Mesenchymal stem cell (in vitro differentiated cells and primary cell): ENCODE data around the gene NRG3.
A peak's percentile ranks its signal among the peaks of the same experiment; 100 is the strongest.

Source experiments
- DNase-seq: peaks from one replicate; pipeline ENCODE4 v3.0.0-alpha.2; 2013
- H2AFZ ChIP-seq: one replicate; pipeline ENCODE4 v1.6.1; 2013; ENCODE audit warnings: low read depth, mild to moderate bottlenecking, control low read depth, inconsistent platforms, low read length, moderate library complexity
- H2AK5ac ChIP-seq: 2 replicates; pipeline ENCODE4 v1.6.1; 2013; ENCODE audit warnings: low read length, moderate library complexity, mild to moderate bottlenecking, inconsistent platforms; ENCODE audit not compliant: severe bottlenecking
- H2BK120ac ChIP-seq: one replicate; pipeline ENCODE4 v1.6.1; 2013; ENCODE audit warnings: low read depth, mild to moderate bottlenecking, inconsistent platforms, low read length, moderate library complexity
- H2BK12ac ChIP-seq, 2 experiments: one replicate each; pipeline ENCODE4 v1.6.1; 2013; ENCODE audit warnings: inconsistent platforms in 2 of 2, low read length in 2 of 2, mild to moderate bottlenecking in 2 of 2, moderate library complexity in 2 of 2, control low read depth in 1 of 2
- H2BK15ac ChIP-seq: one replicate; pipeline ENCODE4 v1.6.1; 2013; ENCODE audit warnings: mild to moderate bottlenecking, low read depth, inconsistent platforms; ENCODE audit not compliant: poor library complexity, severe bottlenecking
- H2BK5ac ChIP-seq: 2 replicates; pipeline ENCODE4 v1.6.1; 2013; ENCODE audit warnings: low read depth, mild to moderate bottlenecking, low read length, control low read depth, inconsistent platforms; ENCODE audit not compliant: poor library complexity, severe bottlenecking
- H3K14ac ChIP-seq, 2 experiments: one replicate each; pipeline ENCODE4 v1.6.1; 2013; ENCODE audit warnings: inconsistent platforms in 2 of 2, low read length in 2 of 2, control low read depth in 1 of 2, mild to moderate bottlenecking in 1 of 2, moderate library complexity in 1 of 2
- H3K18ac ChIP-seq, 2 experiments: one replicate each; pipeline ENCODE4 v1.6.1; 2013; ENCODE audit warnings: inconsistent platforms in 2 of 2, low read length in 2 of 2, control low read depth in 1 of 2, low read depth in 1 of 2, mild to moderate bottlenecking in 1 of 2
- H3K23ac ChIP-seq, 2 experiments: one replicate each; pipeline ENCODE4 v1.6.1; 2013; ENCODE audit warnings: inconsistent platforms in 2 of 2, low read length in 2 of 2, mild to moderate bottlenecking in 2 of 2, moderate library complexity in 2 of 2, control low read depth in 1 of 2
- H3K27ac ChIP-seq: 2 replicates; pipeline ENCODE4 v1.5.1; 2013; ENCODE audit warnings: mild to moderate bottlenecking, moderate library complexity, low read length, control low read depth, inconsistent platforms; ENCODE audit not compliant: poor library complexity, severe bottlenecking
- H3K27me3 ChIP-seq, 2 experiments: 2 replicates each; pipeline versions ENCODE4 v1.6.1 to v1.7.0; 2013; ENCODE audit warnings: low read length in 2 of 2, mild to moderate bottlenecking in 2 of 2, moderate library complexity in 2 of 2, control low read depth in 1 of 2, inconsistent platforms in 1 of 2; ENCODE audit not compliant: control insufficient read depth in 1 of 2, insufficient read depth in 1 of 2
- H3K36me3 ChIP-seq, 2 experiments: 2 replicates each; pipeline versions ENCODE4 v1.6.1 to v1.7.0; 2013; ENCODE audit warnings: low read length in 2 of 2, control low read depth in 1 of 2, inconsistent platforms in 1 of 2, low read depth in 1 of 2, mild to moderate bottlenecking in 1 of 2; ENCODE audit not compliant: insufficient read depth in 2 of 2, control insufficient read depth in 1 of 2
- H3K4ac ChIP-seq, 2 experiments: one replicate each; pipeline ENCODE4 v1.6.1; 2013; ENCODE audit warnings: inconsistent platforms in 2 of 2, low read length in 2 of 2, mild to moderate bottlenecking in 2 of 2, moderate library complexity in 2 of 2, control low read depth in 1 of 2, low read depth in 1 of 2
- H3K4me1 ChIP-seq: 2 replicates; pipeline ENCODE4 v1.6.1; 2013; ENCODE audit warnings: low read depth, low read length, control low read depth; ENCODE audit not compliant: control insufficient read depth, insufficient read depth
- H3K4me2 ChIP-seq: 2 replicates; pipeline ENCODE4 v1.6.1; 2013; ENCODE audit warnings: low read length, mild to moderate bottlenecking, inconsistent platforms; ENCODE audit not compliant: poor library complexity, severe bottlenecking
- H3K4me3 ChIP-seq, 2 experiments: 2 replicates each; pipeline versions ENCODE4 v1.5.1 to v1.7.0; 2013; ENCODE audit warnings: low read length in 2 of 2, mild to moderate bottlenecking in 2 of 2, control low read depth in 1 of 2, low read depth in 1 of 2; ENCODE audit not compliant: insufficient read depth in 1 of 2
- H3K79me1 ChIP-seq: replicated peaks from 2 replicates; pipeline ENCODE4 v1.6.1; 2013; ENCODE audit warnings: mild to moderate bottlenecking, control low read depth, low read length, inconsistent platforms; ENCODE audit not compliant: poor library complexity, severe bottlenecking
- H3K9ac ChIP-seq: 2 replicates; pipeline ENCODE4 v1.7.0; 2013; ENCODE audit warnings: mild to moderate bottlenecking, low read length, moderate library complexity
- H3K9me3 ChIP-seq: 2 replicates; pipeline ENCODE4 v1.7.0; 2013; ENCODE audit warnings: mild to moderate bottlenecking, low read length; ENCODE audit not compliant: control insufficient read depth
- H4K8ac ChIP-seq: one replicate; pipeline ENCODE4 v1.6.1; 2013; ENCODE audit warnings: inconsistent platforms, mild to moderate bottlenecking, low read length, moderate library complexity
- H4K91ac ChIP-seq: one replicate; pipeline ENCODE4 v1.6.1; 2013; ENCODE audit warnings: mild to moderate bottlenecking, low read length, inconsistent platforms
- WGBS: methylation state at CpG from one replicate; pipeline ENCODE4 v1.1.7; 2013; ENCODE audit warnings: mixed read lengths; 5-methylcytosine and 5-hydroxymethylcytosine counted together

Gene NRG3

DNA sequence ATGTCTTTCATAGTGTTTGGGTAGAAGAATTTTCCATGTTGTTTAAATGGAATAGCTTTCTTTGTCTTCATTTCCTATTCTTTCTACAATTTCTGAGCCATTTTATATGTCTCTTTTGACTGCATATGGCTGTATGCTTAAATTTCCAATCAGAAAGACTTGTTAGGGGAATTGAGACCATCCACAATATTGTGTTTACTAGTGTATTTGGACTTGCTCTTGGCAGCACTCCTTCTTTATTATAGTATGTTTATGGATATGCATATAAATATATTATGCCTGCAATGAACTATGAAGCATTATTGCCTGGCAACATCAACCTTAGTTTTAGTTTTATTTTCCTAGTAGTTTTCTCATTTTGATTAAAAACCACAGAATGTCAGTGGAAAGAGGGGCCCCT is 92.7 kb downstream of the NRG3 start:
- H3K18ac ChIP-seq = no peak overlapping the region
- DNase-seq = no peak
- no peaks in the 10 kb centered on the region for H3K27me3 ChIP-seq
- H4K8ac ChIP-seq = no peak overlapping the region
- H2AK5ac ChIP-seq = no peak overlapping the region
- no peaks in the 10 kb centered on the region for H3K79me1 ChIP-seq
- no peak overlapping the region for H2BK120ac ChIP-seq
- no peak overlapping the region for H3K4me3 ChIP-seq
- no peak overlapping the region for H3K14ac ChIP-seq
- no peak overlapping the region for H3K27ac ChIP-seq
- no peak overlapping the region for H2BK12ac ChIP-seq
- H2AFZ ChIP-seq = no peak overlapping the region
- H3K4me1 ChIP-seq = no peaks in the 10 kb centered on the region
- H2BK5ac ChIP-seq = no peak overlapping the region
- H2BK15ac ChIP-seq = no peak overlapping the region
- H4K91ac ChIP-seq = no peak overlapping the region
- H3K4ac ChIP-seq = no peak overlapping the region
- H3K23ac ChIP-seq = no peak overlapping the region
- no peak overlapping the region for H3K4me2 ChIP-seq
- H3K36me3 ChIP-seq = no peaks in the 10 kb centered on the region
- no peak overlapping the region for H3K9ac ChIP-seq
- peaks cover 19% of the 10 kb centered on the region for H3K9me3 ChIP-seq

DNA sequence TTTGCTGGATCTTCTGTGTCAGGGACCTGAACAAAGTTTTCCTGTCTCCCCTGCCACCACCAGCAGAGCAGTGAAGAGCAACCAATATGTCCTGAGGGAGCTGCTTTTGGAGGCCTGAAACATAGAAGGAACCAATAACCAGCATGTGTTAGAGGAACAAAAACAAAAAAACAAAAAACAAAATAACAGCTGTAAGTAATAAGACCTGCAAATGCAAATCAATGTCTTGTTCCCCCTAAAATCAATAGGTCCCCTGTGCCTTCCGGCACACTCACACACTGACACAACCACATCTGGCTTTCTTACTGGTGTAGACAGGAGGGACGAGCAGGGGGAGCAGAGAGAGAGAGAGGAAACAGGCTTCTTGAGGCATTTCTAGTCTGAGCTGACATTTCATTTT is 94.1 kb downstream of the NRG3 start:
- no peak overlapping the region for H2BK120ac ChIP-seq
- no peaks in the 10 kb centered on the region for H3K36me3 ChIP-seq
- no peak overlapping the region for H4K8ac ChIP-seq
- H3K14ac ChIP-seq = no peak overlapping the region
- H3K27ac ChIP-seq = no peak overlapping the region
- H2BK12ac ChIP-seq = no peak overlapping the region
- no peak overlapping the region for H3K23ac ChIP-seq
- no peak overlapping the region for H2BK5ac ChIP-seq
- DNase-seq = no peak
- H3K4me3 ChIP-seq = no peak overlapping the region
- no peaks in the 10 kb centered on the region for H3K27me3 ChIP-seq
- no peak overlapping the region for H3K18ac ChIP-seq
- no peak overlapping the region for H3K4me2 ChIP-seq
- no peak overlapping the region for H3K9ac ChIP-seq
- no peak overlapping the region for H2AK5ac ChIP-seq
- no peak overlapping the region for H2BK15ac ChIP-seq
- H3K4ac ChIP-seq = no peak overlapping the region
- no peaks in the 10 kb centered on the region for H3K4me1 ChIP-seq
- H2AFZ ChIP-seq = no peak overlapping the region
- peaks cover 23% of the 10 kb centered on the region for H3K9me3 ChIP-seq
- H4K91ac ChIP-seq = no peak overlapping the region
- WGBS = 0% methylated on average over 1 of the region's 2 CpGs
- no peaks in the 10 kb centered on the region for H3K79me1 ChIP-seq

DNA sequence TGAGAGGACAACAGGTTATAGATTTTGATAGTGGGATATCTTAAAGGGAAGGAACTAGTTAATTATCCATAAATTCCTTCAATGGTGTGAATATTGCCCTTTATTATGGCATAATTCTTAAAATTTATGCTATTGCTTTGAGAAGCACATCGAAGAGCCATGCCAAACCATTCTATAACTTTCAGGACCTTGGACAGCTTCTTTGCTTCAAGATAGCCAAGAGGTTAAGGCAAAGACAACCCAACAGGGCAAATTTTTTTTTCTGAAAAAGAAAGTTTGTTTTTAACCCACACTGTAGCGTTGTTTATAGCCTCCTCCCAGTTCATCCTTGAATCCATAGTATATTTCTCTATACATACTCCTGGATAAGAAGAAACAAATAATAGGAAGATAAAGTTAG is 103.2 kb downstream of the NRG3 start:
- WGBS = 87% methylated on average over 1 of the region's 2 CpGs
- no peak overlapping the region for H3K14ac ChIP-seq
- no peak overlapping the region for H3K23ac ChIP-seq
- H3K36me3 ChIP-seq = no peaks in the 10 kb centered on the region
- no peak overlapping the region for H4K8ac ChIP-seq
- no peaks in the 10 kb centered on the region for H3K4me1 ChIP-seq
- H2AFZ ChIP-seq = no peak overlapping the region
- no peak overlapping the region for H2AK5ac ChIP-seq
- no peak overlapping the region for H3K9ac ChIP-seq
- no peaks in the 10 kb centered on the region for H3K79me1 ChIP-seq
- H4K91ac ChIP-seq = no peak overlapping the region
- no peak overlapping the region for H2BK5ac ChIP-seq
- H3K4ac ChIP-seq = no peak overlapping the region
- H3K4me3 ChIP-seq = no peak overlapping the region
- peak; percentile 42 for DNase-seq
- H3K4me2 ChIP-seq = no peak overlapping the region
- H3K27me3 ChIP-seq = no peaks in the 10 kb centered on the region
- no peak overlapping the region for H3K27ac ChIP-seq
- H3K9me3 ChIP-seq = peaks cover 15% of the 10 kb centered on the region
- no peak overlapping the region for H2BK12ac ChIP-seq
- no peak overlapping the region for H2BK15ac ChIP-seq
- H3K18ac ChIP-seq = no peak overlapping the region
- H2BK120ac ChIP-seq = no peak overlapping the region

DNA sequence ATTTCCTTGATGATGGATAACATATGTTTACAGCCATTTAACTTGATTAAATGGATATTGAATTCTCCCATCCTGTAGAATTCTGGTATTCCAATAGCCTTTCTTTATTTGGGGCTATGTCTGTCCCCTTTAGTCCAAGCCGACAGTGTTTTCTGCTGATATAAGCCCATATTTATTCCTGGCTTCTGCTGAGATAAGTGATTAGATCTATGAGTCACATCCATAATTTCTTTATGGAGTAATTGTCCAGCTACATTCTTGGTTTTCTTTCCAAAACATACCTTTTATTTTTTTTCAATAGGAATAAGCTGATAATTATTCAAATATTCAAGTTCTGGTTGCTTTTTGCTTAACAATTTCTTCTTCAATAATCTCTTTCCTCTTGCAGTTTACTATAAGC is 106.7 kb downstream of the NRG3 start:
- no peaks in the 10 kb centered on the region for H3K4me1 ChIP-seq
- H3K9me3 ChIP-seq = peaks cover 20% of the 10 kb centered on the region
- no peak overlapping the region for H3K4ac ChIP-seq
- H3K27me3 ChIP-seq = no peaks in the 10 kb centered on the region
- H4K91ac ChIP-seq = no peak overlapping the region
- no peak overlapping the region for H2BK5ac ChIP-seq
- no peaks in the 10 kb centered on the region for H3K79me1 ChIP-seq
- no peak overlapping the region for H4K8ac ChIP-seq
- no peaks in the 10 kb centered on the region for H3K36me3 ChIP-seq
- no peak overlapping the region for H2BK15ac ChIP-seq
- 100% methylated on average over 1 of the region's 1 CpG for WGBS
- H3K18ac ChIP-seq = no peak overlapping the region
- no peak overlapping the region for H3K14ac ChIP-seq
- no peak overlapping the region for H2BK12ac ChIP-seq
- H3K4me2 ChIP-seq = no peak overlapping the region
- H2AK5ac ChIP-seq = no peak overlapping the region
- no peak overlapping the region for H3K27ac ChIP-seq
- no peak overlapping the region for H2BK120ac ChIP-seq
- H3K9ac ChIP-seq = no peak overlapping the region
- H3K23ac ChIP-seq = no peak overlapping the region
- no peak overlapping the region for H3K4me3 ChIP-seq
- DNase-seq = no peak
- H2AFZ ChIP-seq = no peak overlapping the region
